Muscle layer of duodenum (tissue), 2 donors: ENCODE measurements around the gene SETBP1.

Experiments used
- H3K27ac ChIP-seq: one replicate; pipeline ENCODE4 v1.7.0; 2013; ENCODE audit warnings: mild to moderate bottlenecking, low read length
- H3K27me3 ChIP-seq: one replicate; pipeline ENCODE4 v1.7.0; 2013; ENCODE audit warnings: low read depth, mild to moderate bottlenecking, control low read depth, low read length
- H3K36me3 ChIP-seq, 2 donors: one replicate each; pipeline ENCODE4 v1.7.0; 2013; ENCODE audit warnings: low read length in 2 of 2, control low read depth in 1 of 2, mild to moderate bottlenecking in 1 of 2; ENCODE audit not compliant: insufficient read depth in 2 of 2, control insufficient read depth in 1 of 2
- H3K4me1 ChIP-seq, 2 donors: one replicate each; pipeline ENCODE4 v1.7.0; 2013; ENCODE audit warnings: low read length in 2 of 2, mild to moderate bottlenecking in 2 of 2, control low read depth in 1 of 2, moderate library complexity in 1 of 2; ENCODE audit not compliant: insufficient read depth in 2 of 2, control insufficient read depth in 1 of 2
- H3K4me3 ChIP-seq, 2 donors: one replicate each; pipeline ENCODE4 v1.7.0; 2013; ENCODE audit warnings: low read length in 2 of 2, low read depth in 1 of 2, mild to moderate bottlenecking in 1 of 2
- H3K9me3 ChIP-seq, 2 donors: one replicate each; pipeline ENCODE4 v1.7.0; 2013; ENCODE audit warnings: low read length in 2 of 2, control low read depth in 1 of 2, mild to moderate bottlenecking in 1 of 2; ENCODE audit not compliant: control insufficient read depth in 1 of 2
- donor health status: healthy.

The SETBP1 gene

GRCh38 chr18:44900627-44901026 is 219.9 kb downstream of the SETBP1 start:
- no peak overlapping the region for H3K27ac ChIP-seq
- H3K27me3 ChIP-seq = no peaks in the 10 kb centered on the region

GRCh38 chr18:44901283-44901682 is 220.6 kb downstream of the SETBP1 start:
- Histone ChIP-seq H3K27ac (no peak overlapping the region), H3K27me3 (no peaks in the 10 kb centered on the region)

More at GRCh38 chr18:44900627-44901026, 219.9 kb downstream of the SETBP1 start:
- no peaks in the 10 kb centered on the region for H3K36me3 ChIP-seq
- H3K4me1 ChIP-seq = no peaks in the 10 kb centered on the region
- H3K4me3 ChIP-seq = no peak overlapping the region
- H3K9me3 ChIP-seq = peaks cover 0 to 2% of the 10 kb centered on the region in 2 donors

GRCh38 chr18:44903327-44903726 is 222.6 kb downstream of the SETBP1 start:
- Histone ChIP-seq H3K9me3 (peaks cover 0 to 2% of the 10 kb centered on the region in 2 donors), H3K36me3 (no peaks in the 10 kb centered on the region), H3K4me1 (no peaks in the 10 kb centered on the region)

More at GRCh38 chr18:44901283-44901682, 220.6 kb downstream of the SETBP1 start:
- no peaks in the 10 kb centered on the region for H3K4me1 ChIP-seq
- H3K4me3 ChIP-seq = no peak overlapping the region
- H3K9me3 ChIP-seq = peaks cover 0 to 2% of the 10 kb centered on the region in 2 donors
- no peaks in the 10 kb centered on the region for H3K36me3 ChIP-seq

GRCh38 chr18:44904768-44905167 is 224.1 kb downstream of the SETBP1 start:
- H3K4me3 ChIP-seq = no peak overlapping the region
- H3K27ac ChIP-seq = no peak overlapping the region
- H3K4me1 ChIP-seq = peaks cover 0 to 10% of the 10 kb centered on the region in 2 donors
- peaks cover 0 to 2% of the 10 kb centered on the region in 2 donors for H3K9me3 ChIP-seq
- H3K36me3 ChIP-seq = no peaks in the 10 kb centered on the region
- H3K27me3 ChIP-seq = no peaks in the 10 kb centered on the region

More at GRCh38 chr18:44903327-44903726, 222.6 kb downstream of the SETBP1 start:
- H3K27me3 ChIP-seq = no peaks in the 10 kb centered on the region
- no peak overlapping the region for H3K4me3 ChIP-seq
- H3K27ac ChIP-seq = no peak overlapping the region

- H3K4me1 ChIP-seq = peaks cover 0 to 10% of the 10 kb centered on the region in 2 donors
- no peak overlapping the region for H3K4me3 ChIP-seq
- H3K27me3 ChIP-seq = no peaks in the 10 kb centered on the region
- H3K27ac ChIP-seq = no peak overlapping the region
- H3K9me3 ChIP-seq = peaks cover 0 to 2% of the 10 kb centered on the region in 2 donors
- H3K36me3 ChIP-seq = no peaks in the 10 kb centered on the region
Observed at GRCh38 chr18:44909191-44909719, 228.6 kb downstream of the SETBP1 start.

GRCh38 chr18:44911260-44911659 is 230.6 kb downstream of the SETBP1 start:
- Histone ChIP-seq H3K27me3 (no peaks in the 10 kb centered on the region), H3K27ac (no peak overlapping the region), H3K4me1 (peaks cover 0 to 14% of the 10 kb centered on the region in 2 donors)

GRCh38 chr18:44911773-44912172 is 231.1 kb downstream of the SETBP1 start:
- Histone ChIP-seq H3K27me3 (no peaks in the 10 kb centered on the region), H3K4me1 (peaks cover 2 to 16% of the 10 kb centered on the region in 2 donors), H3K4me3 (no peak overlapping the region), H3K36me3 (no peaks in the 10 kb centered on the region), H3K27ac (no peak overlapping the region), H3K9me3 (no peaks in the 10 kb centered on the region)

More at GRCh38 chr18:44911260-44911659, 230.6 kb downstream of the SETBP1 start:
- Histone ChIP-seq H3K4me3 (no peak overlapping the region), H3K36me3 (no peaks in the 10 kb centered on the region), H3K9me3 (no peaks in the 10 kb centered on the region)

- no peaks in the 10 kb centered on the region for H3K36me3 ChIP-seq
- H3K27ac ChIP-seq = no peak overlapping the region
- H3K4me3 ChIP-seq = no peak overlapping the region
- no peaks in the 10 kb centered on the region for H3K9me3 ChIP-seq
- no peaks in the 10 kb centered on the region for H3K27me3 ChIP-seq
- peaks cover 13 to 26% of the 10 kb centered on the region in 2 donors for H3K4me1 ChIP-seq
Observed at GRCh38 chr18:44912740-44913478, 232.2 kb downstream of the SETBP1 start.

GRCh38 chr18:44914028-44914427 is 233.3 kb downstream of the SETBP1 start:
- H3K4me1 ChIP-seq = peaks cover 14 to 32% of the 10 kb centered on the region in 2 donors

GRCh38 chr18:44915213-44915612 is 234.5 kb downstream of the SETBP1 start:
- no peaks in the 10 kb centered on the region for H3K9me3 ChIP-seq
- H3K27ac ChIP-seq = no peak overlapping the region
- H3K4me3 ChIP-seq = no peak overlapping the region
- peaks cover 14 to 25% of the 10 kb centered on the region in 2 donors for H3K4me1 ChIP-seq
- H3K27me3 ChIP-seq = no peaks in the 10 kb centered on the region
- no peaks in the 10 kb centered on the region for H3K36me3 ChIP-seq

More at GRCh38 chr18:44914028-44914427, 233.3 kb downstream of the SETBP1 start:
- Histone ChIP-seq H3K27me3 (no peaks in the 10 kb centered on the region), H3K9me3 (no peaks in the 10 kb centered on the region), H3K27ac (no peak overlapping the region), H3K36me3 (no peaks in the 10 kb centered on the region), H3K4me3 (no peak overlapping the region)

- H3K27ac ChIP-seq = no peak overlapping the region
Observed at GRCh38 chr18:44915661-44916060, 235.0 kb downstream of the SETBP1 start.

More at GRCh38 chr18:44915661-44916060, 235.0 kb downstream of the SETBP1 start:
- Histone ChIP-seq H3K27me3 (no peaks in the 10 kb centered on the region), H3K36me3 (no peaks in the 10 kb centered on the region), H3K4me1 (peaks cover 14 to 25% of the 10 kb centered on the region in 2 donors), H3K9me3 (no peaks in the 10 kb centered on the region), H3K4me3 (no peak overlapping the region)
